ENCODE measurements around the gene PPP2R5A.
"Not testable (repeated sequence)": the region's sequence is repeated elsewhere in the genome, so short reads cannot be mapped to it uniquely, and the experiment has no call there.

PPP2R5A gene

DNA sequence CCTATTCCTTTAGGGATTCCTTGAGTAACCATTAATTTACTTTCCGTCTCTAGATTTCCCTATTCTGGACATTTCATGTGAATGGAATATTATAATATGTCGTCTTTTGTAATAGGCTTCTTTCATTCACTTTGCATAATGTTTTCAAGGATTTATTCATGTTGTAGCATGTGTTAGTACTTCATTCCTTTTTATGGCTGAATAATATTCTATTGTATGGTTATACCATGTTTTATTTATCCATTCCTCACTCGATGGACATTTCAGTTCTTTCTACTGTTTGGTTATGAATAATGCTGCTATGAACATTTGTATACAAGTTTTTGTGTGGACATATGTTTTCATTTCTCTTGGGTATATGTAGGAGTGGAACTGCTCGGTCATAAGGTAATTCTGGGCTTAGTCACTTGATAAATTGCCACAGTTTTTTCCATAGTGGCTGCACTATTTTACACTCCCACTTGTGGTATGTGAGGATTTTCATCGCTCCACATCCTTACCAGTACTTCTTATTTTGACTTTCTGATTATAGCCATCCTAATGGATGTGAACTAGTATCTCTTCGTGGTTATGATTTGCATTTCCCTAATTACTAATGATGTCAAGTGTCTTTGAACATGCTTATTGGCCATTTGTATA is 17.7 kb downstream of the PPP2R5A start:
- DNase-seq, result peak; percentile 29

DNA sequence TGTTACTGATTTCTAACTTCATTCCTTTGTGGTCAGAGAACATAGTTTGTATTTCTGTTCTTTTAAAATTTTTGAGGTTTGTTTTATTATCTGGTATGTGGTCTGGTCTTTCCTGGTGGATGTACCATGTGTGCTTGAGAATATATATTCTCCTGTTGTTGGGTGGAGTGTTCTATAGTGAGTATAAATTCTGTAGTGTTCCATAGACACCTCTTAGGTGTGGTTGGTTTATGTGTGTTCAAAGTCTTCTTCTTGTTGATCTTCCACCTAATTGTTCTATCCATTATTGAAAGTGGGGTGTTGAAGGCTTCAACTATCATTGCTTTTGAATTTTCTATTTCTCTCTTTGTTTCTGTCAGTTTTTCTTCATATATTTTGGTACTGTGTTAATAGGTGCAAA is 20.1 kb downstream of the PPP2R5A start:
- no peak for DNase-seq

DNA sequence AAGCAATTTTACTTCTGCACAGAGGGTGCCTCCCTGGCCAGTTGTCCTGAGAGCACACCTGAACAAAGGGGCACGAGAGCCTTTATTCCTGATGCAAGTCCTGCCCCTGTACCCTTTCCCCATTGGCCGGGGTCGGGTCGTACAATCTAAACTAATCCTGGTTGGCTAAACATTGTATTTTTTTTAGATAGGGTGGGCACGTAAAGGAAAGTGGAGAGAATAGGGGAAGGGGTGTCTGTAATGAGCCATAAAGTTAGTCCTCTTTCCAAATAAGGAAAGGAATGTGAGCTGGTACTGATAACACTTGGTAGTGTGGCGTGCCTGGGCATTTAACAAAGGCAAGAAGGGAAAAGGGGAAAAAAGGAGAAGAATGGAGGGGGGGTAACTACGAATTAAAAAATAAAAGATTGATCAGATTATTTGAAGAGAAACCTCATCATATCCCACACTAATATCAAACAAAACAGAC is 20.8 kb downstream of the PPP2R5A start:
- DNase-seq, result not testable (repeated sequence)

DNA sequence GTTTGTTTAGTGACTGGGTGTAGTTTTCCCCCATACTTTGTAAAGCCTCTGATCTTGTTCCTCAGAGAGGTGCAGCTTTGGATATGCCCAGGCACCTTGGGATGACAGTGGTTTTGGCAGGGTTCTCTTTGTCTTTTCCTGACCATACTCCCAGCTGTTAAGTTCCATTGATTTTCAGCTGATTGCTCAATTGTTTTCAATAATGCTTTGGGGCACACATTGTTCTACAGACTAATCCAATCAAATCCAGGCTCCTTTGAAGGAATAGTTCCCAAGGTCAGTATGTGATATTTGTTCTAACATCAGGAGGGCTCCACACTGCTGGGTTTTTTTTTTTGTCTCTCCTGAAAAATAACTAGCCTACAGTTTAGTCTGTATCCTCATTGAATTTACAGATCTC is 24.8 kb downstream of the PPP2R5A start:
- DNase-seq, result no peak

DNA sequence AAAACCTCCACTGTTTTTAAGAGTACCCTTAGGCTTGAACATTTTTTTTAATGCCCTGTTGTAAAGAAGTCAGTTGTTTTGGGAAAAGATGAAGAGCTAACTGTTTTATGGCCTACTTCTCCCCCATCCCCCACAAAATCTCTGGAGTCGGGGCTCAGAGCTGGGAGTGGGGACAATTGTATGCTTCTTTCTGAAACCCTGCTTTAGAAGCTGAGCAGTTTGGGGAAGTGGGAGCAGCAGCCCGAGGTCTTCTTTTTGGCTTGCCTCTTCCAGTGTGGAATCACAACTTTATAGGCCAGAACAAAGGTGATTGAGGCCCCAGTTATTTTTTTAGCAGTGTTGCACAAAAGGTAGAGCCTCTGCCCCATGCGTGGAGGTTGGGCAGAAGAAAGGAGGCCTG is 25.2 kb downstream of the PPP2R5A start:
- DNase-seq, result no peak

DNA sequence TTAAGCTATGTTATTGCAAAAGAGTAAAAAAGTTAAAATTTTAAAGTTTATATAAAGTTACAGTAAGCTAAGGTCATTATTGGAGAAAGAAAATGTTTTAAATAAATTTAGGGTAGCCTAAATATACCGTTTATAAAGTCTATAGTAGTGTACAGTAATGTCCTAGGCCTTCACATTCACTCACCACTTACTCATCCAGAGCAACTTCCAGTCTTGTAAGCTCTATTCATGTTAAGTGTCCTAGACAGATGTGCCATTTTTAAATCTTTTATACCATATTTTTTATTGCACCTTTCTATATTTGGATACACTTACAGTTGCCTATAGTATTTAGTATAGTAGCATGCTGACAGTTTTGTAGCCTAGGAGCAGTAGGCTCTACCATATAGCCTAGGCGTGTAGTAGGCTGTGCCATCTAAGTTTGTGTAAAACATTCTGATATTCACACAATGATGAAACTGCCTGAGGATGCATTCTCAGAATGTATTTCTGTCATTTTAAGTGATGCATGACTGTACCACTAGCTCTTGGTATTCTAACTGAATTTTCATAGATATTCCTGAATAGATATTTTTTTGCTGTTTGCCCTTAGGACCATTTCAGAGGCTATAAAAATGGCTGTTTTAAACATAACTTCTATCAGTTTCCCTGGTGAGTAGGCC is 26.8 kb downstream of the PPP2R5A start:
- DNase-seq, result no peak

DNA sequence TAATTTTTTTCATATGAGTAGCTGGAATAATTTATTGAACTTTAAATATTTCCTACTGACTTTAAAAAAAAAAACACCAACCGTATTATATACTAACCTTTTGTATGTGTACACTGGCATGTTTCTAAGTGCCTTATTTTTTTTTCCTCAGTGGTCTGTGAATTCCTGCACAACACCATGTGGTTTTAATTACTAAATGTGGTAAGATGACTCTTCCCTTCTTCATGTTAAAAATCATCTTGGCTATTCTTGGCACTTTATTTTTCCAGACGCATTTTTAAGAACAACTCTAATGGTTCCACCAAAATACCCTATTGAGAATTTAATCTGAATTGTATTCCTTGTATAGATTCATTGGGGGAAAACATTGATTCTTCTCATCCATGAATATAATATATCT is 28.4 kb downstream of the PPP2R5A start:
- DNase-seq, result no peak

DNA sequence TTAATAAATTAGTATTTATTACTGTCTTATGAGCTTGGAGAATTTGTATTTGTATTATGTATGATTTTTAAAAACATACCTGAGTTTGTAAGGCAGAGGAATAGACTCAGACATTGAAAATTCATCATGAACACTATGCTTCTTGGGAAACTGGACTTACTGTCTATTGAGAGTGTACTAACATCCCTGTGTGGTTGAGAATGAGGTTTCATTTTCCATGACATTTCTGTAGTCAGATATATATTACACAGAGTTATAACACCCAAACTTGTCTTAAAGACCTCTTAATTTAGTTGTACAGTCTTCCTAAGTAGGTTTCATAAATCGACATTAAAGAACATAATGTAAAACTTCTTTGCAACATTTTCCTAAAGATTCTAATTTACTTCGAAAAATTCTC is 30.0 kb downstream of the PPP2R5A start:
- no peak for DNase-seq

DNA sequence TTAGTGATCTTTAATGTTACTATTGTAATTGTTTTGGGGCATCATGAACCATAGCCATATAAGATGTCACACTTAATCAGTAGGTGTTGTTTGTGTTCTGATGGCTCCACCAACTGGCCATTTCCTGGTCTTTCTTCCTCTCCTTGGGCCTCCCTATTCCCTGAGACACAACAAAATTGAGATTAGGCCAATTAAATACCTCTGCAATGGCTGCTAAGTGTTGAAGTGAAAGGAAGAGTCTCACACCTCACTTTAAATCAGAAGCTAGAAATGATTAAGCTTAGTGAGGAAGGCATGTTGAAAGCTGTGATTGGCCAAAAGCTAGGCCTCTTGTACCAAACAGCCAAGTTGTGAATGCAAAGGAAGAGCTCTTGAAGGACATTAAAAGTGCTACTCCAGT is 30.7 kb downstream of the PPP2R5A start:
- peak; percentile 64 for DNase-seq

DNA sequence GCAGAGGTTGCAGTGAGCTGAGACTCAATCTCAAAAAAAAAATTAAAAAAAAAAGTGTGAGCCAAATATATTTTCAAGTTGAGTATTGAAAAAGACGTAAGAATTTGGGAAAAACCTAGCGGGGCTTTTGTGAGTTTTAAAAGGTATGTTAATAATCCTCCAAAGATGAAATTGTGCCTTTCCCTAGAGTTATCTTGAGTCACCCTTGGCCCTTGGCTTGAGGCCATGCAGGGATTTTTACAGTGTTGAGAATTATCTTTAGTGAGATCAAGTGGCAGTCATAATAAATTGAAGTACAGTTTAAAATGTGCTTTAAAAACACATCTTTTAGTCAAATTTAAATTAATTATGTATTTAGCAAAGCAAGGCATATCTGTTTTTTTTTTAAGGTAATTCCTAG is 32.7 kb downstream of the PPP2R5A start:
- DNase-seq, result no peak

DNA sequence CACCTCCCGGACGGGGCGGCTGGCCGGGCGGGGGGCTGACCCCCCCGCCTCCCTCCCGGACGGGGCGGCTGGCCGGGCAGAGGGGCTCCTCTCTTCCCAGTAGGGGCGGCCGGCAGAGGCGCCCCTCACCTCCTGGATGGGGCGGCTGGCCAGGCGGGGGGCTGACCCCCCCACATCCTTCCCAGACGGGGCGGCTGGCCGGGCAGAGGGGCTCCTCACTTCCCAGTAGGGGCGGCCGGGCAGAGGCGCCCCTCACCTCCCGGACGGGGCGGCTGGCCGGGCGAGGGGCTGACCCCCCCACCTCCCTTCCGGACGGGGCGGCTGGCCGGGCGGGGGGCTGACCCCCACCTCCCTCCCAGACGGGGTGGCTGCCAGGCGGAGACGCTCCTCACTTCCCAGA is 35.8 kb downstream of the PPP2R5A start:
- DNase-seq, result not testable (repeated sequence)

DNA sequence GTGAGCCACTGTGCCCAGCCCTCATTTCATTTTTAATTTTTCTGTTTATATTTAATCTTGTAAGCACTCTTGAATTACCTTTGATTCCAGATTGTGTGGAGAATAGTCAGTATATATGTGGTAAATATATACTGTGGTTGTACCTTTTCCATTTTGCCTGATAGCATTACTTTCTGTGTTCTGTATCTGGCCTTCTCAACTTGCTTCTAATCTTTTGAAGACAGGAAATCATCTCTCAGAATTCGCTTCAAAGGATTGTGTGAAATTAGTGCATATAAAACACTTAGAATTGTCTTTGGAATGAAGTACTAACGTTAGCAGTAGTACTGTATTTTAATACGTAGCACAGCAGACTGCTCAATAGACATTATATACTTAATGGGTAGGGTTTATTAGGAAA is 37.9 kb downstream of the PPP2R5A start:
- DNase-seq, result no peak

DNA sequence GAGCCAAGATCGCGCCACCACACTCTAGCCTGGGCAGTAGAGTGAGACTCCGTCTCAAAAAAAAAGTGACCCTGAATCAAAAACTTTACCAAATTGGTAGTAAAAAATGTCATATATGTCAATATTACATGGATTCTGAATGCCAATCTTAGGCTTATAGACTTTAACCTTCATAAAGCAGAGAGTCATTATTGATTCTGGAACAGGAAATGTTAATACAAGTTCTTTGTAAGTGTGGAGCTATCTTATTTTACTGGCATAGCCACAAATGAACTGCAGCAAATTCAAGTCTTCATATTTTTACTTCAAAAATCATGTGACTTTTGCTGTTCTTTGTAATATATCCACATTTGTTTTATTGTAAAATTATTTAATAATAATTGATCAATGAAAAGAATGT is 41.3 kb downstream of the PPP2R5A start:
- DNase-seq, result no peak

DNA sequence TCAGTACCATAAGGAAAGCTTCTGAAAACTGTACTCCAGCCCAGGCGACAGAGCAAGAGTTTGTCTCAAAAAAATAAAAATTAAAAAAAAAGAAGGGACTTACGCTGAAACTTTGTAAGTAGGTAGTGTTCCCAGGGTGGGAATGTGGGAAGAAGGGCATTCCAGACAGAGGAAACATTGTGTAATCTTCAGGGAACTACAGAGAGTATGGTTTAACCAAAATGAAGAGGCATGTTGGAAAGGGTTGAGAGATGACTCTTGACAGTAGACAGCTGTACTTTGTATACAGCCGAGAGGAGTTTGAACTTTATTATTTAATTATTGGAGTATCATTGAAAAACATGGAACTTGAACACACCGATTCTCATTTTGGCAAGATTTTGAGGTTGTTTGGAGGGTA is 43.0 kb downstream of the PPP2R5A start:
- no peak for DNase-seq

DNA sequence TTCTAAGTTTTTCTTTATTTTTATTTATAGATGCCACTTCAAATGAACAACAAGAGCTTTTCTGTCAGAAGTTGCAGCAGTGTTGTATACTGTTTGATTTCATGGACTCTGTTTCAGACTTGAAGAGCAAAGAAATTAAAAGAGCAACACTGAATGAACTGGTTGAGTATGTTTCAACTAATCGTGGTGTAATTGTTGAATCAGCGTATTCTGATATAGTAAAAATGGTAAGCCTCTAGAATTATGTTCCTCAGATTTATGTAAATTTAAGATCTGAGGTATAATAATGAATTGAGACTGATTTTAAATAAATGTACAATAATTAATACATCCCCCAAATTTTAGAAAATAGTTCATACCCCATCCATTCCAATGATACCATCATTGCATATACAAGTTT is 43.9 kb downstream of the PPP2R5A start:
- DNase-seq, result no peak

DNA sequence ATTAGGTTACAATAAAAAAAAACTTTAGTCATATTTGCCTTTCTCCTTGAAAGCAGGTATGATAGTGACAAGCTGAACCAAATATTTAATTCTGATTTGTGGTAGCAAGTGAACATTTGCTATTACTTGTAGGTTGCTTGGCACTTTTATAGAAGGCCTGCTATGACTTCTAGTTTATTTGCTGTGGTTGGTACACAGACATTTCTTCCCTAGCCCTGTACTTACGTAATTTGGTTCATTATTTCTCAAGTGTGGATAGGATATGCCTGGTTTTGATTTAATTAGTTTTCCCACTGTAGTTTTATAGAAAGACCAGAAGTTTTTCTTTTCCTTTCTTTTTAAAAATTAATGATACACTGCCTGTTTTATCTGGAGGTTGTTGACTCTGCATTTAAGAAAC is 55.9 kb downstream of the PPP2R5A start:
- DNase-seq, result no peak

DNA sequence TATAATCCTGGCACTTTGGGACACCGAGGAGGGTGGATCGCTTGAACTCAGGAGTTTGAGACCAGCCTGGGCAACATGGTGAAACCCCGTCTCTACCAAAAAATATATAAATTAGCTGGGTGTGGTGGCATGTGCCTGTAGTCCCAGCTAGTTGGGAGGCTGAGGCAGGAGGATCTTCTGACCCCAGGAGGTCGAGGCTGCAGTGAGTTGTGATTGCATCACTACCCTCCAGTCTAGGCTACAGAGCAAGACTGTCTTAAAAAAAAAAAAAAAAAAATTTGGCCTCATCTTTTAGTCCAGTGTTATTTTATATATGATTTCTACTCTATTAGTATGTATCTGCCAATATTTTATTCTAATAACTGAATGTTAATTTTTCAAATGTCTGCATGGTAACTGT is 59.7 kb downstream of the PPP2R5A start:
- DNase-seq, result no peak

DNA sequence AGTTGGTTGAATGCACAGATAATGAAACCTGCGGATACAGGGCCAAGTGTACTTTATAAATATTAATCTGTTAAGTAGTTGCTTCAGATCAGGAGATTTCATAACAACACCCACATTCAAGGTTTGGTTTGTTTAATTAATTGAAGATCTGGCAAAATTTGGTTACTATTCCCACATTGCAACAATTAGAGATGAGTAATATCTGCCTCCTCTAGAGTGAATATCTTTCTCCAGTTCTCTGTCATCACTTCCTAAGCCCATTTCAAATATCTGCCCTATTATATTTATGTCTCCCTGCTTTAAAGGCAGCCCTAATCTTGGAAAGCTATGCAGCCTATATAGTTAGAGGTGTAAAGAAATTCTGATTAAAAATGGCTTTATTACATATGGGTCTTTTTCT is 61.4 kb downstream of the PPP2R5A start:
- DNase-seq, result peak; percentile 7

DNA sequence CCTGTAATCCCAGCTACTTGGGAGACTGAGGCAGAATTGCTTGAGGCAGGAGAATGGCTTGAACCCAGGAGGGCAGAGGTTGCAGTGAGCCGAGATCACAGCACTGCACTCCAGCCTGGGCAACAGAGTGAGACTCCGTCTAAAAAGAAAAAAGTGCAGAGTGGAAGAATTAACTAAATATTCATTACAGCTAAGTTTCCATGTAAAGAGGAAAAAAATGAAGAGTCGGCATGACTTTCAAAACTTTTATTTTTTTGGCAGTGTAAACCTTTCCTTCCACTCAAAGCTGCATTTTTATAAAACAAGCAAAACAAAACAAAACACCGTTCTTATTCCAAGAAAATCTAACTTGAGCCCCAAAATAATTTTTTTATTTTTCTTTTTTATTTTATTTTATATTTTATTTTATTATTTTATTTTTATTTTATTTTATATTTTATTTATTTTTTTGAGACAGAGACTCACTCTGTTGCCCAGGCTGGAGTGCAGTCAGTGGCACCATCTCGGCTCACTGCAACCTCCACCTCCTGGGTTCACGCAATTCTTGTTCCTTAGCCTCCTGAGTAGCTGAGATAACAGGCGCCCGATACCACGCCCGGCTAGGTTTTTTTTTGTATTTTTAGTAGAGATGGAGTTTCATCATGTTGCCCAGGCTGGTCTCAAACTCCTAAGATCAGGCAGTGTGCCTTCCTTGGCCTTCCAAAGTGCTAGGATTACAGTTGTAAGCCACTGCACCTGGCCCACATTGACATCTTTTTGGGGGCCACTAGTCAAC is 66.6 kb downstream of the PPP2R5A start:
- no peak for DNase-seq

DNA sequence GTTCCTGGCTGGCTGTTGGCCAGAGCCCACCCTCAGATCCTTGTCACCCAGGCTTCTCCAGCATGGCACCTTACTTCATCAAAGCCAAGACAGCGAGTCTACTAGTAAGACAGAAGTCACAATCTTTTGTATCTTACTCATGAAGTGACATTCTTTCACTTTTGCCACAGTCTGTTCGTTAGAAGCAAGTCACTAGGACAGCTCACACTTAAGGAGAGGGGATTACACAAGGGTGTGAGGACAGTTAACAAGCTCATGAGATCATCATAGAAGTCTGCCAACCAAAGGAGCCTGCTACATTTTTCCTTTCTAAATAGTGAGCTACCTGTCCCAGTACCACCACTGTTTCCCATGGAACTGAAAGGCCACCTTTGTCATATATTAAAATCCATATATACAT is 68.0 kb downstream of the PPP2R5A start:
- DNase-seq, result no peak

DNA sequence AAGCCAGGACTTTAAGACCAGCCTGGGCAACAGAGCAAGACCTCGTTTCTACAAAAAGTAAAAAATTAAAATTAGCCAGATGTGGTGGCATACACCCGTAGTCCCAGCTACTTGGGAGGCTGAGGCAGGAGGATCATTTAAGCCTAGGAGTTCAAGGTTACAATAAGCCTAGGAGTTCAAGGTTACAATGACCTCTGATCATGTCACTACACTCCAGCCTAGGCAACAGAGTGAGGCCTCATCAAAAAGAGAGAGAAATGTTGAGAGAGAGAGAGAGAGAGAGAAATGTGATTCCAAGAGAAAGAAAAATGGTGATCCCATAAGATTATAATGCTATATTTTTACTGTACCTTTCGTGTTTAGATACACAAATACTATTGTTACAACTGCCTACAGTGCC is 69.3 kb downstream of the PPP2R5A start:
- DNase-seq, result no peak

DNA sequence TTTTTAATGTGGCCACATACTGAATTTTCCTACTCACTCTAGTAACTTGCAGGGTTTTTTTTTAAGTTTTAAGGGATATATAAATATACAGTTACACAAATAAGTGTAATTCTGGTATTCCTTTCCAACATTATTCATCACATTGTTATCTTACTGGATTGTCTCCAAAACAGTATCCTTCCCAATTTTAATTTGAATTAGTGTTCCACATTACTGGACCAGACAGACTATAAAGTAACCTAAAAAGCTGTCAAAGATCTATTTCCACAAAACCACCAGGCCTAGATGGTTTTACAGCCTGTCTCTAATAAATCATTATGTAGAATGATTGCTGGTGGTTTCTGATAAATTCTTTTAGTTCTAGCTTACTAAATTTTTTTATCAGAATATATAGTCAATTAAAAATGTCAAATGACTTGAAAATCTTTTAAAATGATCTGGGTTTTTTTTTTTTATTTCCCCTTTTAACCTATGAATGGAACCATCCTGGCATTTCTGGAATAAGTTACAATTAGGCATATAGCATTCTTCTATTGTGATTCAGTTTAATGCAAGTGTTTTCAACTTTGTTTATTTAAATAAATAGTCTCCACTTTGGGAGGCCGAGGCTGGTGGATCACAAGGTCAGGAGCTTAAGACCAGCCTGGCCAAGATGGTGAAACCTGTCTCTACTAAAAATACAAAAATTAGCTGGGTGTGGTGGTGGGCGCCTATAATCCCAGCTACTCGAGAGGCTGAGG is 70.2 kb downstream of the PPP2R5A start:
- no peak for DNase-seq

DNA sequence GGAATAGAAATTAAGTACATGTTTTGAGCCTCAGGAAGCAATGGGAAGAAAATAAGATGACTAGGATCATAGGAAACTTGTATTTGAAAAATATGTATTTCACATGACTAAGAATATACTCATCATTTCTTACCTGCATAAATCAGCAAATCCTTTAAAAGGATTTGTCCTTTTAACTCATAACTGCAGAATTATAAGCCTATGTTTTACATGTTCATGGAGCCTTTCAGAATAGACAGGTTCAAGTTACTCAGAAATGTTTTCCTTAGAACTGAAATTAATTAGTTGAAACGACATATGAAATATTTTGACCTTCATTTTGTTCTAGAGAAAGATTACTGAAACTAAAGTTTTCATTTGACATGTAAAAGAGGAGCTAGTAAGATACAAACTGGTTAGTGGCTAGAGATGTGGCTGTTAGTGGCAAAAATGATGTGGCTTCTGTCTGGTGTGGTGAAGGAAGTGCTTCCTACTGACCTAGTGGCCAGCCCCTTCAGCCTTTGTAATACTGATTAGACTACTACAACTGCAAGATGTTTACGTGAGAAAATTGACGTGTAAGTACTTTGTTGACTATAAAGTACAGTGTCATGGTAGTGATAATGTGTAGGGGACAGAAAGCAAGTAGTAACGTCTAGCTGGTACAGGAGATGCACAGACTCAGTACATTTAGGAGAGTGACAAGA is 74.7 kb downstream of the PPP2R5A start:
- peak; percentile 79 for DNase-seq
